ENCODE results near the gene TXNRD2.
"Not testable (repeated sequence)": the region's sequence is repeated elsewhere in the genome, so short reads cannot be mapped to it uniquely, and the experiment has no call there.

The TXNRD2 gene

DNA sequence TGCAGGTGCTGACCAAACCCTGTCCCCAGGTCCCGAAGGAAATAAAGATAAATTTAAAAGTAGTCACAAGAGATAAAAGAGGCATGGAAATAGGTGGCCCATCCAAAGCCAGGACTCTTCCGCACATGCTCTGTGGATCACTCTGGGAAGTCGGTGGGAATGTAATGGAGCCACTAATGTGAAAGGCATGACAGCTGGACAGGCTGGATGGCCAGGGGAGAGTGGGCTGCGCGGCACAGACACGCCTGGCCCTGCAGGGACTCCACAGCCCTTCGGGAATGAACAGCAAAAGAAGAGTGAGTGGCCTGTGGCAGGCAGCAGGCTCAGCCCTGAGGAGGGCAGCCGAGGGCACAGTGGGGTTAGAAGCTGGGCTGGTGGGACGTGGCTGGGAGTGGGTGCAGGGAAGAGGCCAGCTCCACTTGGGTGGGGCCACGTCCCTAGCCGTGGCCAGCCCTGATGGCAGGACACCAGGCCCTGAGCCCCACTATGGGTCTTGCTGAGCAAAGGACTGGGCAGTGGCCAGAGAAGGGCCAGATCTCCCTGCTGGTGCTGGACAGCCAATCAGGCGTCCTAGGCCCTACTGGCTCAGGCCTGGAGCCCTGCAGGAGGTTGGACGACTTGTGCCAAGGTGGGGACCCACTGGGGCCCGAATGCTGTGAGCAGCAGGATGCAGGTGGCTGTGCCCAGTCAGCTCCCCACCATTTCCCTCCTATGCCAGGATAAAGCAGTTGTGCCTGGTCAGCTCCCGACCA is 55.6 kb downstream of the TXNRD2 start:
- DNase-seq, result no peak

GRCh38 chr22:19884954-19885751 is 56.5 kb downstream of the TXNRD2 start:
- no peak for DNase-seq

GRCh38 chr22:19884161-19884953 is 57.3 kb downstream of the TXNRD2 start:
- no peak for DNase-seq

DNA sequence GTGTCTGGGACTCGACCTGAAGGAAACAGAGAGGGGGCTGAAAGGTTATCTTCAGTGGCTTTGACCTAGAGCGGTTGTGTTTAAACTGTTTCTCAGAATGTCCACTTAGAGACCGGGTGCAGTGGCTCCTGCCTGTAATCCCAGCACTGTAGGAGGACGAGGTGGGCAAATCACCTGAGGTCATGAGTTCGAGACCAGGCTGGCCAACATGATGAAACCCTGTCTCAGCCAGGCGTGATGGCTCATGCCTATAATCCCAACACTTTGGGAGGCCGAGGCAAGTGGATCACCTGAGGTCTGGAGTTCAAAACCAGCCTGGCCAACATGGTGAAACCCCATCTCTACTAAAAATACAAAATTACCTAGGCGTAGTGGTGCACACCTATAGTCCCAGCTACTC is 58.2 kb downstream of the TXNRD2 start:
- not testable (repeated sequence) for DNase-seq

DNA sequence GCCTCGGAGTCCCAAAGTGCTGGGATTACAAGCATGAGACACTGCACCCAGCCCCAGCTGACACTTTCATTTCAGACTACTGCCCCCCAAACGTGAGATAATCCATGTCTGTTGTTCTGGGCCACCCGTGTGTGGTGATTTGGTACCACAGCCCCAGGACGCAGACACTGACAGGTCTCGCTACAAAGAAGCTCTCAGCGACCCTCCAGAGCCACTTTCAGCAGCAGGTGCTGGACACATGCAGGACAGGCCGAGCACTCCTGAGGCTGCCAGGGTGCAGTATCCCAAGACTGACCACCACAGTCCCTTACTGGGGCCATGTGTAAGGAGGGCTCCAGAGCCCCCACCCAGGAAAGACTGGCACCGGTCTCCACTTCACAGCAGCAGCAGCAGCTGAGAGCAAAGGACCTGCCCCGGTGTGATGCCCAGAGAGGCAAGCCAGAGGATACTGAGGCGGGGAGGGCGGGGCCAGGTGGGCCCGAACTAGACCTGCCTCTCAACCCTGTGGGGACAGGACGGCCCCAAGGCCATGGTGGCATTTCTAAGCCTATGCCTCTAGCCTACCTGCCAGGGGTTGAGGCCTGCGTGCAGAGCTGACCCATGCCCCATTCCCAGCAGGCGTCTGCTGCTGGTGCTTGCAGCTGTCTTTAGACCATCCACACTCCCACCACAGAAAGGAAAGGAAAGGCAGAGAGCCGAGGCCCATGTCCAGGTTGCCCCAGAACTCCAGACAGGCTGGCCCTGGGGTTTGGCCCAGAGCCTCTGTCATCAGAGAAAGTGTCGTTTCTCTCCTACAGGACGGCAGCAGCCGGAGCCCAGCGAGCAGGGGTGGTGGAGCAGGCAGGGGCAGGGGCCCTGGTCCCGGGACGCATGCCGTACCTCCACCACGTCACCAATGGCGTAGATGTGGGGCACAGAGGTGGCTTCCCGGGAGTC is 58.9 kb downstream of the TXNRD2 start:
- no peak for DNase-seq

DNA sequence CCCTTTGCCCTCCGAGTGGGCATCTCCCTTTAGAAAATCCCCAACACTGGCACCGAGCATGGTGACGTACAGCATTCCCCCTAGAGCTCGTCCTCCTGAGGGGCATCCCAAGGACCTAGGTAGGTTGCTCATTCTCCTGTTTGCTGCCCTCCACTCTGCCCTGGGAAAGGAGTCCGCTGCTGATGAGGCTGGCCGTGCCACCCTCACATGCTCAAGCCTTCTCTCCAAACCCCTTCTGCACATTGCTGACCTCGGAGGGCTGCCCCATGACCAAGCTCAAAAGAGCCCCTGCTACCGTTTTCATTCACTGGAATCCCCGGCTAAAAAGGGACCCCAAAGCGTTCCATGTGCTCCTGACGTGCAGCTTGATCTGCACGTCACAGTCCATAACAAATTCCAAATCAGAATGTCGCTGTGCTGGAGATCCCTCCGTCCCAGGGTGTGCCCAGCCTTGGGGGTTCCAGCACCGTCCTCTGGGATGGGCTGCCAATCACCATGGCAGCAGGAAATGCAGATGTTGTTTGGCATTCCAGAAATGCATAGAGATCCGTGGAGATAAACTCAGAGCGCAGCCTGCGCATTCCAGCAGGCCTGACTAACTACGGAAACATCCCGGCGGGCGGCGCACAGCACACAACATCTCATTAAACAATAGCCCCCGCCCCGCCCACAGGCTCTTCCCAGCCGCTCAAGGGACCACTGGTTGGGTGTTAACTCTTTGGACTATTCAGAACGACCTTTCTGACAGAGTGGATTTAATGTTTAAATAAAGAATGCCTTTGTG is 60.6 kb downstream of the TXNRD2 start:
- no peak for DNase-seq

DNA sequence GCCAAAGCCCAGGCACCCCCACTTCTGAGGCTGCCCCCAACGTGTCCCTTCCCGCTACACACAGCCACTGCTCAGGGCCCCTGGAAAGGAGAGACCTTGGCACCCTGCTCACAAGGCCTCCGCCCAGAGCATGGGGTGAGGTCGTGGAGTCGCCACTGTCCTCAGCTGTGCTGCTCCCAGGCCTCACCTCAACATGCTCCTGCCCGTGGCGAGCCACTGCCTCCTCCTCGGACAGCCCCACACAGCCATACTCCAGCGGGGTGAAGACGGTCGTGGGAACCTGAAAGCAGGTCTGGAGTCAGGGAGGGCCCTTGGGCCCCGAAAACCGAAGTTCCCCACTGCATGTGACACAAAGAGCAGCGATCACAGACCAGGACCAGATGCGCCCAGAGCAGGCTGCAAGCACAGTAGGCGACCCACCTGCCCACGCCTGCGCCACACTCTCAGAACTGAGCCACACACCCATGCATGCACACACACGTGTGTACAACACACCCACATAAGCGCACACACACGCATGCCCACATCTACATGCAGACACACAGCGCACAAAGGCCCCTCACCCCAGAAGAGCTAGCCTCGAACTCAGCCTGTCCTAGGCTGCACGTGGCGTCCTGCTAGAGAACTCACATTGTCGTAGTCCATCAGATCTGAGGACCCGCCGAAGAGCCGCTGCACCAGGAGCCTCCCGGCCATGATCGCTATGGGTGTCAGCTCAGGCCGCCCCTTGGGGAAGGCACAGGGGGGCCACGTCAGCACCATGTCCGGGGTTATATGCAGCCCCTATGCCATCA is 61.4 kb downstream of the TXNRD2 start:
- no peak for DNase-seq

DNA sequence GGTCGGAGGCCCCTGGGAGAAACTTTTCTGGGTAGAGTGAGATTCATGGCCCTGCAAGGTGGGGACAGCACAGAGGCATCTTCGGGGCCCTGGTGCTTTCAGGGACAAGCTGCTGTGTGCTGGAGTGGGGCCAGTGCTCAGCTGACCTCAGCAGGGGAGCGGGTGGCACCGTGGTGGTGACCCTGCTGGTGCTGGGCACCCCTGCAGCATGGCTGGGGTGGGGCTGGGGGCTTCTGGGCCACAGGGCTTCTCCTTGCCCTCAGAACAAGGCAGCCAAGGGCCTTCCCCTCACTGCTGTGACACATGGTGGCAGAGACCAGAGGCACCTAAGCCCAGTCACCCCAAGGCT is 62.0 kb downstream of the TXNRD2 start:
- DNase-seq, result no peak

- DNase-seq, result no peak
Observed at GRCh38 chr22:19879246-19879570, 62.4 kb downstream of the TXNRD2 start.

DNA sequence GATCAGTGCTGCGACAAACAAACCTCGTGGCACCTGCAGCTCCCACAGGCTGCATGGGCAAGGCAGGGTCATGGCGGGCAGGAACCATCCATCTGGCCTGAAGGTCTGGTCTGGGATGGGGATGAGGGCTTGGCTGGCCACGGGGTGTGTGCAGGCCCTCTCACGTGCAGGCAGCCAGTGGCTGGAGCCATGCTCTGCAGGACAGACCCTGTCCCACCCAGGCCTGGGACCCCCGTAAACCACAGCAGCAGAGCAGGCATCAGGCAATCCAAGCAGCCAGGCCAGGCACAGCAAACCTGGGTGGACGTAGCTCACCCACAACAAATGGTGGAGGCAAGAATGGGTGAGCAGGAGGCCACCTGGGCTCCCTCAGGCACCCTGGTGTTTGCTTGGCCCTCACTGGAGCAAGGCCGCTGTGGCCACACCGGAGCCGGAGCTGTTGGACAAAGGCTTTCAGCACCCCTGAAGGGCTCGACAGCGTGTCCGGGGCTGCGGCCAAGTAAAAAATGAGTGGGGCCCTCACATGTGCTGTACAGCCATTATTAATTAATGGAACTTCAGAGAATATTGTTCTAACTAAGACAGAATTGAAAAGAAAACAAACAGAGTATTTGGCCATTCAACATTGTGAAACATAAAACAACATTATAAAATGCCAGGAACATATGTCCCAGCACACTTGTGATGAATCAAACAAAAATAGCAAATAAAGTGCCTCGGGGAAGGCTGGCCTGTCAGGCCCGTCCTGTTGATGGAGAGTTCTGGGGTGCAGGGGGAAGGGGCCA is 63.0 kb downstream of the TXNRD2 start:
- no peak for DNase-seq

GRCh38 chr22:19877626-19878339 is 63.8 kb downstream of the TXNRD2 start:
- DNase-seq, result no peak

GRCh38 chr22:19876941-19877625 is 64.5 kb downstream of the TXNRD2 start:
- DNase-seq, result no peak

DNA sequence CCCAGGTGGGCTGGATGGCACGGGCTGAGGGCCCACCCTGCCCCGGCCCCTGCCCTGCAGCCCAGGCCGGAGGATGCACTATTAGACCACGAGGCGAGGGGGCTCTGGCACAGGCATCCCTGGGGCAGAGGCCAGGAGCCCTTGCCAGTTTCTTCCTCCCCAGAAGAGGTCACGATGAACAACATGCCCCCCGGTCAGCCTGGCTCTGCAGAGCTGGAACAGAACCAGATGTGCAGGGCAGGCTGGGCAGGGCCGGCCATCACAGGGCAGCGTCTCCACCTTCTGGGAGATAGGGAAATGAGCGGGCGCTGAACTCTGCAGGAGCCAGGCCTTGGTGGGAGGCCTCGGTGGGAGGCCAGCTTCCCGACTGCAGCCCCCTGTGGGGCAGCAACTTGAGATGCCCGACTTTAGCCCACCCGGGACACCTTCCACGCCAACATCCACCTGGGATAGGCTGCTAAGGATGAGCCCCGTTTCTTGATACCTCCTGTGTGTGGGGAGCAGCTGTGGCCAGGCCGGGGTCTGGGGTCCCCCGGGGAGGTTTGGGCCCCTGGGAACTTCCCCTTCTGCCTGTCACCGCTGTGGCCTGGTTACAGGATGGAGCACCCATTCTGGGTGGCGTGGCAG is 65.2 kb downstream of the TXNRD2 start:
- DNase-seq, result no peak

DNA sequence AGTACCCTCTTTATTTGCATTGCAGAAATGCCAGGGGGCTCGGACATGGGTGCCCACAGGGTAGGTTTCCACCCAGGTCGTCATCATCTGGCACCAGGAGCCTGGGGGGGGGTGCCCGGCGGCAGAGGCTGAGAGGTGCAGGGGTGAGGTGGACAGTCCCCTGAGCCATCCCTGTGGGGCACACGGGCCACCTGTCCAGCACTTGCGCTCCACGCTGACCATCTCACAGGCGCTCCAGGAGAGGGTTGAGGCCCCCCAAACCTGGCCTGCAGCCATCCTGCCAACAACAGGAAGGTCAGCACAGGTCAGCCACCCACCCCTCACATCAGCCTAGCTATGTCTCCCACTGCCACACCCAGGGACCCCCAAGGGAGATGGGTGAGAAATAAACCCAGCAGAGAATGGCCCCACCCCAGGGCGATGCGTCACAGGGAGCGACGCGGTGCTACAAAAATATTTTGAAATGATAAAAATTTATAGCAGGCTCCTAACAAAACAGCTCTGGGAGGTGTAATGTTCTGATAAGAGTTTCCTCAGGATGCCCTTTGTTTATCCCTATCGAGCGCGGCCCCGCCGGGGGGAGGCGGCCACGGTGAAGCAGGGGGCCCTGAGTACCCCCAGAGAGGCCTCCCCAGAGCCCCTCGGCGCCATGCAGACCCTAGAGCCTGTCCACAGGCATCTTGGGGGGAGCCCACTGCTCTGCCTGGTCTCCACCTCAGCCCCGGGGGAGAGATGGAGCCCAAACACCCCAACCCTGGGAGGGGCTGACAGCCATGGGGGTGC is 65.9 kb downstream of the TXNRD2 start:
- DNase-seq, result no peak

- DNase-seq, result no peak
Observed at GRCh38 chr22:19875061-19875530, 66.5 kb downstream of the TXNRD2 start.

GRCh38 chr22:19874307-19875060 is 67.1 kb downstream of the TXNRD2 start:
- peak; percentile 31 for DNase-seq

GRCh38 chr22:19873960-19874306 is 67.7 kb downstream of the TXNRD2 start:
- DNase-seq, result no peak

Measured in DMS153 (cell line).